ENCODE data around the gene UBE2E1.

- TF ChIP-seq POLR2AphosphoS5 (IDR thresholded peaks at IDR 0.05) (no peak), POLR2A (IDR thresholded peaks at IDR 0.05) (no peak)
- TF ChIP-seq, protein P1, sequence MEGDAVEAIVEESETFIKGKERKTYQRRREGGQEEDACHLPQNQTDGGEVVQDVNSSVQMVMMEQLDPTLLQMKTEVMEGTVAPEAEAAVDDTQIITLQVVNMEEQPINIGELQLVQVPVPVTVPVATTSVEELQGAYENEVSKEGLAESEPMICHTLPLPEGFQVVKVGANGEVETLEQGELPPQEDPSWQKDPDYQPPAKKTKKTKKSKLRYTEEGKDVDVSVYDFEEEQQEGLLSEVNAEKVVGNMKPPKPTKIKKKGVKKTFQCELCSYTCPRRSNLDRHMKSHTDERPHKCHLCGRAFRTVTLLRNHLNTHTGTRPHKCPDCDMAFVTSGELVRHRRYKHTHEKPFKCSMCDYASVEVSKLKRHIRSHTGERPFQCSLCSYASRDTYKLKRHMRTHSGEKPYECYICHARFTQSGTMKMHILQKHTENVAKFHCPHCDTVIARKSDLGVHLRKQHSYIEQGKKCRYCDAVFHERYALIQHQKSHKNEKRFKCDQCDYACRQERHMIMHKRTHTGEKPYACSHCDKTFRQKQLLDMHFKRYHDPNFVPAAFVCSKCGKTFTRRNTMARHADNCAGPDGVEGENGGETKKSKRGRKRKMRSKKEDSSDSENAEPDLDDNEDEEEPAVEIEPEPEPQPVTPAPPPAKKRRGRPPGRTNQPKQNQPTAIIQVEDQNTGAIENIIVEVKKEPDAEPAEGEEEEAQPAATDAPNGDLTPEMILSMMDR (IDR thresholded peaks at IDR 0.05) = no peak
Measured at GRCh38 chr3:23811185-23811527, 5.4 kb downstream of the UBE2E1 start.

Measured in suprapubic skin (tissue), 4 donors.